ENCODE measurements around the gene POLR2L. TPM values are rescaled to one million over a fixed set of nuclear protein-coding genes. Genes with fewer than 3 reads are reported as not detected.

The POLR2L gene
- total and polyA plus RNA-seq, 5 donors from 2014 or later: 43.1 to 101 (median 74.3) TPM

DNA sequence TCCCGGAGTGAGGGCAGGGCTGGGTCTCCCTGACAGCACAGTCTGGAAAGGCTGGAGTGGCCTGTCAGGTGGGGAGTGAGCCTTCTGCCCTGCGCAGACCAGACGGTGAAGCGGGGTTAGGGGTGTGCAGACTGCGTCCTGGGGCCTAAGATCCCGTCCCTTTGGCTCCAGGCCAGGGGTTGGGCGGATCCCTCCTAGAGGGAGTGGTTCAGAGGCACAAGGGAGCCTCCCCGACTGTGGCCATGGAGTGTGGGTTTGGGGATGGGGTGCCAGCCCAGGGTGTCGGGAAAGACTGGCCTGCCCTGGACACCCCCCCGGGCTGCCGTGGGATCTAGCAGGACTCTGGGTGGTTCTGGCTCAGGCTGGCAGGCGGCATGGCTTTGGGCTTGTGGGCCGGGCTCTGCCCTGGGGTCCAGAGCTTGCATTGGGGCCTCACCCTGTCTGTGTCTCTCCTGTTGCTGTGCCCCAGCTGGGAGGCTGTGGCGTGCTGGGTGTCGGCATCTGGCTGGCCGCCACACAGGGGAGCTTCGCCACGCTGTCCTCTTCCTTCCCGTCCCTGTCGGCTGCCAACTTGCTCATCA, 19.8 kb upstream of the POLR2L start:
- ATAC-seq (ENCODE audit: low read depth in 2 of 2): no peak
- no peak for DNase-seq
- Histone ChIP-seq H3K27ac (ENCODE audit: insufficient read depth, low read length, poor library complexity, severe bottlenecking) (no peak overlapping the region), H3K27me3 (ENCODE audit: control insufficient read depth, insufficient read depth, low read length) (no peaks in the 10 kb centered on the region), H3K36me3 (ENCODE audit: control insufficient read depth, insufficient read depth, low read length) (no peaks in the 10 kb centered on the region), H3K9me3 (ENCODE audit: control insufficient read depth in 2 of 2, low read length in 2 of 2) (no peaks in the 10 kb centered on the region), H3K4me3 (ENCODE audit: low read depth, low read length) (no peak overlapping the region), H3K4me1 (ENCODE audit: control insufficient read depth, insufficient read depth, low read length, poor library complexity, severe bottlenecking) (no peaks in the 10 kb centered on the region)
- no peak overlapping the region for H3K27ac Mint-ChIP-seq
- H3K9me3 Mint-ChIP-seq: no peaks in the 10 kb centered on the region
- peaks cover 4% of the 10 kb centered on the region for H3K27me3 Mint-ChIP-seq
- no peaks in the 10 kb centered on the region for H3K4me1 Mint-ChIP-seq
- H3K36me3 Mint-ChIP-seq: no peaks in the 10 kb centered on the region
- H3K4me3 Mint-ChIP-seq: no peak overlapping the region

DNA sequence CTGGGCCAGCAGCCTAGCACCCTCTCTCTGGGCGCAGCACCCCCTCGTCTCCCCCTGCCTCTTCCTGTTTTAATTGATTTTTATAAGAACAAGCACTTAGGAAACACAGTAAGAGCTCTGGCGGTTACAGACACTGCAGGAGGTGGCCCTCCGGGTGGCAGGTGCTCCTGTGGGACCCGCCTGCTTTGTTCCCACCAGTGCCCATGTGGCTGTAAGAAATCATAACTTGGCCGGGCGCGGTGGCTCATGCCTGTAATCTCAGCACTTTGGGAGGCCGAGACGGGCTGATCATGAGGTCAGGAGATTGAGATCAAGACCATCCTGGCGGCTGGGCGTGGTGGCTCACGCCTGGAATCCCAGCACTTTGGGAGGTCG, 18.8 kb upstream of the POLR2L start:
- H3K27ac ChIP-seq (ENCODE audit: insufficient read depth, low read length, poor library complexity, severe bottlenecking): no peak overlapping the region
- no peaks in the 10 kb centered on the region for H3K4me1 Mint-ChIP-seq
- no peak overlapping the region for H3K4me3 ChIP-seq (ENCODE audit: low read depth, low read length)
- H3K27me3 Mint-ChIP-seq: peaks cover 4% of the 10 kb centered on the region
- no peaks in the 10 kb centered on the region for H3K36me3 Mint-ChIP-seq
- no peaks in the 10 kb centered on the region for H3K36me3 ChIP-seq (ENCODE audit: control insufficient read depth, insufficient read depth, low read length)
- no peak overlapping the region for H3K27ac Mint-ChIP-seq
- no peaks in the 10 kb centered on the region for H3K27me3 ChIP-seq (ENCODE audit: control insufficient read depth, insufficient read depth, low read length)
- H3K9me3 ChIP-seq (ENCODE audit: control insufficient read depth in 2 of 2, low read length in 2 of 2): no peaks in the 10 kb centered on the region
- ATAC-seq (ENCODE audit: low read depth in 2 of 2) (no peak), DNase-seq (no peak)
- no peaks in the 10 kb centered on the region for H3K4me1 ChIP-seq (ENCODE audit: control insufficient read depth, insufficient read depth, low read length, poor library complexity, severe bottlenecking)
- no peaks in the 10 kb centered on the region for H3K9me3 Mint-ChIP-seq
- no peak overlapping the region for H3K4me3 Mint-ChIP-seq

DNA sequence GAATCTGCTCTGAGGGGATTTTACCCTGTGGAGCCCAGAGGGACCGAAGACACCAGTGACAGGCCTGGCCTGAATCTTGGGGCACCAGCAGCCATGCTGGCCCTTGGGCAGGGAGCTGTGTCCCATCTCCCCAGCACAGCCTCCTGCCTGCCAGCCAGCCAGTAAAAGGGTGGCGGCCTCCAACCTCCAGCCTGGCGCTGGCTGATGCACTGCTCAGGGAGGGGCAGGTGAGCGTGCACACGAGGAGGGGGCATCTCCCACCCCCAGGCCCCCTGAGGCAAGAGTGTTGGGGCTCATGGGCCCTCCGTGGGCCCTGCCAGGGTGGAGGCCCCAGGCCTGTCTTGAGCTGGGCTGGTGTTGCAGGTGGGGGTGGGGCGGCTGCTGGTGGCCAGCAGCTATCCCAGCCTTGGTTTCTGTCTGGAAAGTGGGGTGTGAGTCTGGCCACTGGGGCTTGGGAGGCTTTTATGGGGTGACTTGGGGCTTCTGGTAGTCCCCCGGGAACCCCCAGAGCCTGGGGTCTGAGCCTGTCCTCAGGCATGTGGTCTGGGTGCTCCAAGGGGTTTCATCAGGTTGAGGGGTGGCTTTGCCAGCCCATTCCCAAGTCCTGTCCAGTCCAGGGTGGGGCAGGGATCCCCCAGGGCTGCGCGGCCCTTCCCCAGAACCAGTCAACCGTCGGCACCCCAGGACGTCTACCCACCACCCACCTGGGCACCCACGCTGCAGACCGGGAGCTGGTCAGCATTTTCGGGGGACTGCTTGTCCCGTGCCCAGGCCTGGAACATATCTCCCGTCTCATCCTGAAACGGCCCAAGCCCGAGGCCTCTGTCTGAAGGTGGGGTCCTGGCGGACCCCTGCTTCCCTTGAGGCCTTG, 18.1 kb upstream of the POLR2L start:
- no peak for DNase-seq
- no peaks in the 10 kb centered on the region for H3K4me1 Mint-ChIP-seq
- H3K4me3 ChIP-seq (ENCODE audit: low read depth, low read length): no peak overlapping the region
- peaks cover 4% of the 10 kb centered on the region for H3K27me3 Mint-ChIP-seq
- no peak for ATAC-seq (ENCODE audit: low read depth in 2 of 2)
- no peak overlapping the region for H3K4me3 Mint-ChIP-seq
- H3K27me3 ChIP-seq (ENCODE audit: control insufficient read depth, insufficient read depth, low read length): no peaks in the 10 kb centered on the region
- no peaks in the 10 kb centered on the region for H3K36me3 Mint-ChIP-seq
- H3K36me3 ChIP-seq (ENCODE audit: control insufficient read depth, insufficient read depth, low read length): no peaks in the 10 kb centered on the region
- no peaks in the 10 kb centered on the region for H3K4me1 ChIP-seq (ENCODE audit: control insufficient read depth, insufficient read depth, low read length, poor library complexity, severe bottlenecking)
- H3K9me3 Mint-ChIP-seq: no peaks in the 10 kb centered on the region
- H3K27ac Mint-ChIP-seq: no peak overlapping the region
- H3K9me3 ChIP-seq (ENCODE audit: control insufficient read depth in 2 of 2, low read length in 2 of 2): no peaks in the 10 kb centered on the region
- no peak overlapping the region for H3K27ac ChIP-seq (ENCODE audit: insufficient read depth, low read length, poor library complexity, severe bottlenecking)

DNA sequence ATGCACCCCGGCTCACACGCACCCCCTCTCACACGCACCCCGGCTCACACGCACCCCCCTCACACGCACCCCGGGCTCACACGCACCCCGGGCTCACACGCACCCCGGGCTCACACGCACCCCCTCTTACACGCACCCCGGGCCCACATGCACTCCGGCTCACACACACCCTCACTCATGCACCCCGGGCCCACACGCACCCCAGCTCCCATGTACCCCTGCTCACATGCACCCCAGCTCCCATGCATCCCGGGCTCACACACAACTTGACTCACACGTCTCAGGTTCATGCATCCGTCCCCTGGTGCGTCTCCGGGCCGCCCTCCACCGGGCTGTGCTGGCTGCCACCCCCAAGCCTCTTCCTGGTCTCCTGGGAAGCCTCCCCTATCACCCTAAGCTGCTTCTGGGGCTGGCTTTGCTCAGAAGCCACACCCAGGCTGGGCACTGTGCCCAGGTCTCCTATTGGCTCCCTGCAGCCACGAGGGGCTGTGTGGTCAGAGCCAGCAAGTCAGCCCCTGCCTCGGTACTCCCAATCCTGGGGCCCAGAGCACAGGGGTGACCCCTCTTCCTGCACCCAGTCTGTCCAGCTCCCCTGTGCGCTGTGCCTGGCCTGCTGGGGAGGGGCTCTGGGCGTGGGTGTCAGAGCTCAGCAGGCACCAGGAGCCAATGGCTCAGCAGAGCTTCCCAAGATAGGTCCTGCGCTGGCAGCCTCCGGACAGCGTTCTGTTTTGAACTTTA, 17.2 kb upstream of the POLR2L start:
- Mint-ChIP-seq H3K36me3 (no peaks in the 10 kb centered on the region), H3K4me3 (no peak overlapping the region), H3K27ac (no peak overlapping the region), H3K4me1 (no peaks in the 10 kb centered on the region), H3K9me3 (no peaks in the 10 kb centered on the region), H3K27me3 (peaks cover 4% of the 10 kb centered on the region)
- H3K27me3 ChIP-seq (ENCODE audit: control insufficient read depth, insufficient read depth, low read length): no peaks in the 10 kb centered on the region
- no peak overlapping the region for H3K27ac ChIP-seq (ENCODE audit: insufficient read depth, low read length, poor library complexity, severe bottlenecking)
- H3K36me3 ChIP-seq (ENCODE audit: control insufficient read depth, insufficient read depth, low read length): no peaks in the 10 kb centered on the region
- H3K9me3 ChIP-seq (ENCODE audit: control insufficient read depth in 2 of 2, low read length in 2 of 2): no peaks in the 10 kb centered on the region
- no peaks in the 10 kb centered on the region for H3K4me1 ChIP-seq (ENCODE audit: control insufficient read depth, insufficient read depth, low read length, poor library complexity, severe bottlenecking)
- ATAC-seq (ENCODE audit: low read depth in 2 of 2) (no peak), DNase-seq (no peak)
- H3K4me3 ChIP-seq (ENCODE audit: low read depth, low read length): no peak overlapping the region

DNA sequence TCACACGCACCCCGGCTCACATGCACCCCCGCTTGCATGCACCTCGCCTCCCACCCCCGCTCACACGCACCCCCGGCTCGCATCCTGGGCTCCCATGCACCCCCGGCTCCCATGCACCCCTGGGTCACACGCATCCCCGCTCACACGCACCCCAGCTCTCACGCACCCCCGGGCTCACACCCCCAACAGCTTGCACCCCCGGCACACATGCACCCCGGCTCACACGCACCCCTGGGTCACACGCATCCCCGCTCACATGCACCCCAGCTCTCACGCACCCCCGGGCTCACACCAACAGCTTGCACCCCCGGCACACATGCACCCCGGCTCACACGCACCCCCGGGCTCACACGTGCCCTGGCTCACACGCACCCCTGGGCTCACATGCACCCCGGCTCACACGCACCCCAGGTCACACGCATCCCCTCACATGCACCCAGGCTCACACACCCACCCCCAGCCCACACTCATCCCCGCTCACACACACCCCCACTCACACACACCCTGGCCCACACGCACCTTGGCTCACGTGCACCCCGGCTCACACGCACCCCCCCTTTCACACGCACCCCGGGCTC, 16.5 kb upstream of the POLR2L start:
- no peak for DNase-seq
- Histone ChIP-seq H3K36me3 (ENCODE audit: control insufficient read depth, insufficient read depth, low read length) (no peaks in the 10 kb centered on the region), H3K4me3 (ENCODE audit: low read depth, low read length) (no peak overlapping the region), H3K9me3 (ENCODE audit: control insufficient read depth in 2 of 2, low read length in 2 of 2) (no peaks in the 10 kb centered on the region), H3K27ac (ENCODE audit: insufficient read depth, low read length, poor library complexity, severe bottlenecking) (no peak overlapping the region), H3K4me1 (ENCODE audit: control insufficient read depth, insufficient read depth, low read length, poor library complexity, severe bottlenecking) (no peaks in the 10 kb centered on the region), H3K27me3 (ENCODE audit: control insufficient read depth, insufficient read depth, low read length) (no peaks in the 10 kb centered on the region)
- no peak overlapping the region for H3K4me3 Mint-ChIP-seq
- H3K9me3 Mint-ChIP-seq: no peaks in the 10 kb centered on the region
- no peak for ATAC-seq (ENCODE audit: low read depth in 2 of 2)
- H3K27me3 Mint-ChIP-seq: peaks cover 4% of the 10 kb centered on the region
- no peak overlapping the region for H3K27ac Mint-ChIP-seq
- no peaks in the 10 kb centered on the region for H3K36me3 Mint-ChIP-seq
- no peaks in the 10 kb centered on the region for H3K4me1 Mint-ChIP-seq

DNA sequence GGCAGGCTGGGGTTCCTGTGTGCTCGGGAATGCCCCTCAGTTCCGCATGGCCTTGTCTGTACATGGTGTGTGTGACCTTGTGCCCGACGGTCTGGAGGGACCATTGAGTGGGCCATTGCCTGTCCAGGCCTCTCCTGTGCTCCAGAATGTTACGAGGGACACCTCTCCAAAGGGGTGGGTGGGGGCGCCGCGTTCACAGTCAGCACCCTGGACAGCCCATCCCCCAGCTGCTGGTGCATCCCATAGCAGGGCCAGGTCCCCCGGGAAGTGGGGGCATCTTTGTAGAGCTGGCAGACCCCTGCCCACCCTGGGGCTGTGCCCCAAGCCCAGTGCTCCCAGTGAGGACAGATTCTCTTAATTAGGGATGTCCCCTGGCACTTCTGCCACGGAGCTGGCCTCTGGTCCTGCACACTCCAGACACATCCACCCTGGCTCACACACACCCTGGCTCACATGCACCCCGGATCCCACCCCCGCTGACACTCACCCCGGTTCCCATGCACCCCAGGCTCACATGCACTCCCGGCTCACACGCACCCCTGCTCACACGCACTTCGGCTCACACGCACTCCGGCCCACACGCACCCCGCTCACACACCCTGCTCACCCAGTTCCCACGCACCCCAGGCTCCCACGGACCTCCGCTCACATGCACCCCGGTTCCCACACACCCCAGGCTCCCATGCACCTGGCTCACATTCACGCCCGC, 15.9 kb upstream of the POLR2L start:
- Mint-ChIP-seq H3K36me3 (no peaks in the 10 kb centered on the region), H3K4me3 (no peak overlapping the region)

DNA sequence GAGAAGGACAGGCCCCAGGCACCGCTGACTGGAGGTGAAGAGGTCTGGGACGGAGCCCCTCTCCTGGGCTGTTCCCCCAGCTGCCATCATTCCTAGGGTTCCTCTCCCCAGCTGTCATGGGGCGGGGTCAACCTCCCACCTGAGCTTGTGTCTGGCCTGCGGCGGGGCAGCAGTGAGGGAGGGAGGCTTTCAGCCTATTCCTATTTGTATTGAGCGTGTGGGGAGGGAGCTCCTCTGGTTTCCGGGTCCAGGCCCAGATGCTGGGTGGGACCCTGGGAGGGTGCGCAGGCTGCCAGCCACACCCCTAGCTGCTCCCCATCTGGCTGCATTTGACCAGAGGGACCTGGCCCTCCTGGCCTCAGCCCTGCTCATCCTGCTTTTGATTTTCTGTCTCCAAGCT, 14.1 kb upstream of the POLR2L start:
- ATAC-seq (ENCODE audit: low read depth in 2 of 2) (no peak), DNase-seq (no peak)
- peak overlapping the region in 1 of 4 donors; percentile 43 for H3K4me3 Mint-ChIP-seq
- Histone ChIP-seq H3K36me3 (ENCODE audit: control insufficient read depth, insufficient read depth, low read length) (no peaks in the 10 kb centered on the region), H3K27ac (ENCODE audit: insufficient read depth, low read length, poor library complexity, severe bottlenecking) (no peak overlapping the region), H3K4me1 (ENCODE audit: control insufficient read depth, insufficient read depth, low read length, poor library complexity, severe bottlenecking) (no peaks in the 10 kb centered on the region), H3K27me3 (ENCODE audit: control insufficient read depth, insufficient read depth, low read length) (no peaks in the 10 kb centered on the region), H3K4me3 (ENCODE audit: low read depth, low read length) (no peak overlapping the region), H3K9me3 (ENCODE audit: control insufficient read depth in 2 of 2, low read length in 2 of 2) (no peaks in the 10 kb centered on the region)
- no peaks in the 10 kb centered on the region for H3K9me3 Mint-ChIP-seq
- H3K36me3 Mint-ChIP-seq: no peaks in the 10 kb centered on the region
- H3K4me1 Mint-ChIP-seq: peaks cover 0 to 2% (median 0%) of the 10 kb centered on the region in 4 donors
- no peak overlapping the region for H3K27ac Mint-ChIP-seq
- H3K27me3 Mint-ChIP-seq: peaks cover 8% of the 10 kb centered on the region

More for the DNA sequence above, 15.9 kb upstream of the POLR2L start:
- Mint-ChIP-seq H3K27ac (no peak overlapping the region), H3K9me3 (no peaks in the 10 kb centered on the region), H3K27me3 (peaks cover 4% of the 10 kb centered on the region), H3K4me1 (no peaks in the 10 kb centered on the region)
- ATAC-seq (ENCODE audit: low read depth in 2 of 2) (no peak), DNase-seq (no peak)
- H3K27ac ChIP-seq (ENCODE audit: insufficient read depth, low read length, poor library complexity, severe bottlenecking): no peak overlapping the region
- H3K9me3 ChIP-seq (ENCODE audit: control insufficient read depth in 2 of 2, low read length in 2 of 2): no peaks in the 10 kb centered on the region
- no peak overlapping the region for H3K4me3 ChIP-seq (ENCODE audit: low read depth, low read length)
- no peaks in the 10 kb centered on the region for H3K27me3 ChIP-seq (ENCODE audit: control insufficient read depth, insufficient read depth, low read length)
- no peaks in the 10 kb centered on the region for H3K4me1 ChIP-seq (ENCODE audit: control insufficient read depth, insufficient read depth, low read length, poor library complexity, severe bottlenecking)
- no peaks in the 10 kb centered on the region for H3K36me3 ChIP-seq (ENCODE audit: control insufficient read depth, insufficient read depth, low read length)
